OCI-LY1 (cell line): ENCODE data around the gene GP1BB.

Source experiments
- EZH2 ChIP-seq: fragments of 200-600 bp; sonication (generic), shearing (Covaris generic); IDR thresholded peaks from 2 replicates; pipeline ENCODE4 v1.8.0; 2017; ENCODE audit warnings: borderline replicate concordance, mixed run types, mild to moderate bottlenecking, antibody characterized with exemption, low read length, moderate library complexity, mixed read lengths
- TF ChIP-seq, protein P1 (sequence below): fragments of 200-600 bp; sonication (generic), shearing (Covaris generic); IDR thresholded peaks from 2 replicates; pipeline ENCODE4 v1.5.1; 2017; ENCODE audit warnings: mild to moderate bottlenecking, antibody characterized with exemption, low read length, moderate library complexity, mixed read lengths

DNA sequence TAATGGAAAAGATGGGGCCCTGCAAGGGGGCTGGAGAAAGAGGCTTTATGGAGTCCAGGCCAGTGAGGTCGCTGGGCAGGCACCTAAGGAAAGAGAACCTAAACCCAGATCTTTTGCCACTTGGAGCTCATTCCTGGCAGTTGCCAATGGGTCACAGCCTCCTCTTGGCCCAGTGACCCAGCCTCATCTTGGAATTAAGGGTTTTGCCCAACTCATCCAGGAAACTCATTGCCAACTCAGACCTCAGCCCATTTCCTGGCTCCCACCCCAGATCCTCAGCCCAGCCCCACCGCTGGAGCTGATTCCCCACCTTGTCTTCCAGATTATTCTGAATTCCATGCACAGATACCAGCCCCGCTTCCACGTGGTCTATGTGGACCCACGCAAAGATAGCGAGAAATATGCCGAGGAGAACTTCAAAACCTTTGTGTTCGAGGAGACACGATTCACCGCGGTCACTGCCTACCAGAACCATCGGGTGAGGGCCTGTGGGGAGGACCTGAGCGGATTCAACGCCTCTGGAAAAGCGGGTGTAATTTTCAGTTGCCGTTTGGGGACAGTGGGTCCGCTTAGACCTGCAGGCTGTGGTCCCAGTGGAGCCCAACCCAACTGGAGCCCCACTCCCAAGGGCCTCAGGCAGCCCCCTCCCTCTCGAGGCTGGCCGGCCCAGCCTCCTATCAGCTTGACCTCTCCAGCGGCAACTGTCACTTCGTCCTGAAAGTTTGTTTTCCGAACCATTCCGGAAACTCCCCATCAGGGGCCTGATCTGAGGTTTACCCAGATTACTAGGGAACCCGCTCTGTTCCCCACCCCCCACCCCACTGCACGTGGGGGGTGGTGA, 41.5 kb downstream of the GP1BB start:
- TF ChIP-seq EZH2, result no peak
- TF ChIP-seq, protein P1, sequence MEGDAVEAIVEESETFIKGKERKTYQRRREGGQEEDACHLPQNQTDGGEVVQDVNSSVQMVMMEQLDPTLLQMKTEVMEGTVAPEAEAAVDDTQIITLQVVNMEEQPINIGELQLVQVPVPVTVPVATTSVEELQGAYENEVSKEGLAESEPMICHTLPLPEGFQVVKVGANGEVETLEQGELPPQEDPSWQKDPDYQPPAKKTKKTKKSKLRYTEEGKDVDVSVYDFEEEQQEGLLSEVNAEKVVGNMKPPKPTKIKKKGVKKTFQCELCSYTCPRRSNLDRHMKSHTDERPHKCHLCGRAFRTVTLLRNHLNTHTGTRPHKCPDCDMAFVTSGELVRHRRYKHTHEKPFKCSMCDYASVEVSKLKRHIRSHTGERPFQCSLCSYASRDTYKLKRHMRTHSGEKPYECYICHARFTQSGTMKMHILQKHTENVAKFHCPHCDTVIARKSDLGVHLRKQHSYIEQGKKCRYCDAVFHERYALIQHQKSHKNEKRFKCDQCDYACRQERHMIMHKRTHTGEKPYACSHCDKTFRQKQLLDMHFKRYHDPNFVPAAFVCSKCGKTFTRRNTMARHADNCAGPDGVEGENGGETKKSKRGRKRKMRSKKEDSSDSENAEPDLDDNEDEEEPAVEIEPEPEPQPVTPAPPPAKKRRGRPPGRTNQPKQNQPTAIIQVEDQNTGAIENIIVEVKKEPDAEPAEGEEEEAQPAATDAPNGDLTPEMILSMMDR, result no peak
